Retina (tissue), 1 donor: ENCODE data around the gene RASGEF1C.

Experiments used
- DNase-seq: peaks from one replicate; pipeline ENCODE4 v3.0.0-alpha.2; 2016

The RASGEF1C gene

DNA sequence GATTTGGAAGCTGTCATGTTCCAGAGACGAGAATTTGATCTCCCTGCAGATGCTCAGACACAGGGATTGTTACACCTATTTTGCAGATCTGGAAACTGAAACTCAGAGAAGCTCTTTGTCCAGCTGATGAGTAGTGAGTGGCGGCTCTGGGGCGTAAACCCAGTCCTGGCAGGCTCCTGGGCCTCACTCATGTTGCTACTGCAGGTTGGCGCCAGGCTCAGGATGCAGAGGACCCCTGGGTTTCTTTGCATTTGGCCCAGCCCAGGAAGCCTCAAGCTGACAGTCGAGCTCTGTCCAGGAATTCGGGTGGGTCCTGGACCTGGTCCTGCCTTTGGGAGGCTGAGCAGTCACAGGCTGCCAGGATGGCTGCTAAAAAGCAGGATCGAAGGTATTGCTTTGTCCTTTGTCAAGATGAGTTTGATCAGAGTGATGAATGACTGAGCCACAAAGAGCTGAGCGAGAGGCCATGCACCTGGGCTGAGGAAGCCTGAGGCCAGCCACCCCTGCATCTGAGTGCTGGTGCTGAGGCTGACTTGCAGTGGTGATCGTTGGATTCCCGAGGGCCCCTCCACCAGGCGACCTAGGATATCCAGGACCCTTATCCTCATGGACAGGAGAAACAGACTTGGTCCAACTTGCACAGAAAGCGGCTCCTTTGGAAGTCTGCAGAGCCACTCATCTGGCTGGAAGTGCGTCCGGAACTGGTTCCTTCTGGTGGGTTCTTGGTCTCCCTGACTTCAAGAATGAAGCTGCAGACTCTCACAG, 129.1 kb downstream of the RASGEF1C start:
- no peak for DNase-seq

DNA sequence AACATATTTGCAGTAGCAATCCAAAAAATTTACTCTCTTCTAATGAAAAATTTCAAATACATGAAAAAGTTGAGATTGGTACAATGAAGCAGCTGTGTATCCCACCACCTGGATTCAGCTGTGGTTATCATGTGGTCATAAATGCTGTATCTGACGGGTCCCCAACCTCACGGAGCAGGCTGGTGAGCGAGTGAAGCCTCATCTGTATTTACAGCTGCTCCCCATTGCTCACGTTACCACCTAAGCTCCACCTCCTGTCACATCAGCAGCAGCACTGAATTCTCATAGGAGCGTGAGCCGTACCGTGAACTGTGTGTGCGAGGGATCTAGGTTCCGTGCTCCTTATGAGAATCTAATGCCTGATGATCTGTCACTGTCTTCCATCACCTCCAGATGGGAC, 130.7 kb downstream of the RASGEF1C start:
- DNase-seq: no peak

DNA sequence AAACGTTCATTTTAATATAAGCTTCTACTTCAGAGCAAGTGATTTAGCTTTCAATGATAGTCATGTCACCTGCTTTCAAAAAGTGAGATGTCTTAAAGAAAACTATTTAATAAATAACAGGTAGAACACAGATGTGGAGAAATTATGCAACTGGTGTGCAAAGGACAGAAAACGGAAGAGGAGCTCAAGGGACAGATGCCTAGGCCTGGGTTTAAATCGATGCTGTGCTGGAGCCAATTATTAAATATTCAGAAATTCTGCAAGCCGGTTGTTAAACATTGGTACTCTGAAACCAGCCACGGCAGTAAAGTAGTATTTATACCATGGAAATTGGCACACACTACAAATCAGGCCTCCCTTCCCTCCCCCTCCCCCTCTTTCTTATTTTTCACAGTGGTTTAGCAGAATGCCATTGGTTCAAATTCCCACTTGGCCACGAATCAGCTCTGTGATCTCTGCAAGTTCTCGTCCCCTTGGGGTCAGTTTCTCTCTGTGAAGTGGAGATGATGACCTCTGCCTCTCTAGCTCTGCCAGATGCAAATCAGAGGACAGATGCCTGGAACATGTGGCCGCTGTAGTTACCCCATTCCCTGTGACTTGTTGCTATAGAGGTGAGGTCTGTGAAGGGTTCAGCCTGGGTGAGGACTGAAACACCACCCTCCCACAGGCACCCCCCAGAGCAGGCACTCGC, 131.3 kb downstream of the RASGEF1C start:
- no peak for DNase-seq

DNA sequence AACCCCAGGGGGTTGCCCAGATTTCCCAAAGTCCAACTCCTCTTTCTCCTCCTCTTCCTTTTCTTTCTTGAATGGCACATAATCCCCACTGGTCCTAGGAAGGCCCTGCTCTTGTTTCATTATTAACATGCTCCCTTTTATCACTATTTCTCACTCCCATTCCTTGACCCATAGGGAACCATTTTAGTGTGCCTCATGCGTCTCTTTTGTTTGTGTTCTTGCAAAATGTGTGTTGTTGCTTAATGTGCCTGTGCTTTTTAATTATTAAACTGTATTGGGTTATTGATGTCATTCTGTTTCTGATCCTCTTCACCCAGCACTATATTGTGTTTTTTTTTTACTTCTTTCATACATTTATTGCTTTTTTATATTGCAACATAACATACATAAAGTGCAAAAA, 133.3 kb downstream of the RASGEF1C start:
- DNase-seq: no peak

DNA sequence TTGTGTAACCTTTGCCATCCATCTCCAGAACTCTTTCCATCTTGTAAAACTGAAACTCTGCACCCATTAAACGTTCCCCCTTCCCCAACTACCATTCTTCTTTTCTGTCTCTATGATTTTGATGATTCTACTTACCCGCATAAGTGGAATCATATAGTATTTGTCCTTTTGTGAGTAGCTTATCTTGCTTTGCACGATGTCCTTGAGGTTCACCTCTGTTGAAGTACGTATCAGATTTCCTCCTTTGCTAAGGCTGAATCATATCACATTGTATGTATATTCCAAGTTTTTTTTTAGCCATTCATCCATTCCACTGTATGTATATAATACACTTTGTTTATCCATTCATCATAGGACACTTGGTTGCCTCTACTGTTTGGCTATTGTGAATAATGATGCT, 134.5 kb downstream of the RASGEF1C start:
- no peak for DNase-seq

DNA sequence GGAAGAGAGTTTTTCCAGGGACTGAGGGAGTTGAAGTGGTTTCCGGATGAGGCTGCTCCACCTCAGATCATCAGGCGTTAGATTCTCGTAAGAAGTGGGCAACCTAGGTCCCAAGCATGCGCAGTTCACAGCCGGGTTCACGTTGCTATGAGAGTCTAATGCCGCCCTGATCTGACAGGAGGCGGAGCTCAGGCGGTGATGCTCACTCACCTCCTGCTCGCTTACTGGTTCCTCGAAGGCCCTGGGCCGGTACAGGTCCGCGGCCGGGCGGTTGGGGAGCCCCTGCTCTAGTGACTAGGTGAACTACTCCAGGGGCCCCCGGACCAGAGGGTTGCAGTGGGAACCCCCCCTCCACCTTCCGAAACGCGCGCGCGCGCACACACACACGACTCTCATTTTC, 136.5 kb downstream of the RASGEF1C start:
- no peak for DNase-seq

DNA sequence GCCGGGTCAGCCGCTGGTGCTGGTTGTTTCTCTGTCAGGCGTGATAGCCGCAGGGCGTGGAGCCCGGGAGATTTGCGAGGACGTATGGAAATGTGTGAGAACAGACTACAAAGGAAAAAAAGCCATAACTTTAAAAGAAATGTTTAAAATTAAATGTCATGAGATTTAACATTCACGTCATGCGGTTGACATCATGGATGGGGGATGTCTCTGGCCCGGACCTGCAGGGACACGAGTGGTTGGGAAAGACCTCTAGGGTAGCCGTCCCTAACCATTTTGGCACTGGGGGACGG, 136.8 kb downstream of the RASGEF1C start:
- DNase-seq: no peak

DNA sequence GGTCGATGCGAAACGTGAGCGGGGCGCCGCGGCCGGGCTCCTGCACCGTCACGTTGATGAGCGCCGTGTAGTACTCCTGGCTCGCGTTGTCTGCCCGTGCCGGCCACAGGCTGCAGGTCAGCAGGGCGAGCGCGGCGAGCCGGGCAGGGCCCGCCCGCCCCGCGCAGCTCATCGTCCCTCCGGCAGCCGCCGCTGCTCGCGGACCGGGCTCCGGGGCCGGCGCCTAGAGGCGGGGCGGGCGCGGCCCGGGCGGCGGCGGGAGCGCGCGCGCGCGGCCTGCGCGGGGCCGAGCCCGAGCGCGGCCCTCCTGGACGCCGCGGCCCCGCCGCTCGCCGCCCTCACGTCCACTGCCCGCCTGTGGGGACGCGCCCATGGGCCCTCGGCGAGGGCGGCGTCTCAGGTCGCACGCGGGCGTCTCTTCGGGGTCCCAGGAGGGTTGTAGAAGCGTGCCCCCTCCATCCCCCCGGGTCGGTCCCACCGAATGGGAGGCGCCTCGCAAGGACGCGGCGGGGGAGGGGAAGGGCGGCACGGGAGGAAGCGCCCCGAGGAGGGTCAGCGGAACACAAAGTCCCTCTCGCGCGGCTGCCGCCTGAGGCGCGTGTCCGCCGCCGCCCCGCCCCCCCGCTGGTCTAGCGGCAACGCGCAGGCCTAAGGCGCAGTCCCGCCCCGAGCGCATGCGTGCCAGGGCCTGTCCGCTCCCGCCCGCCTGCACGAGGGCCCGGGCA, 137.3 kb downstream of the RASGEF1C start, which contains the start of gene RNF130:
TSS of gene RNF130 (minus strand) at position 229 of the 725 bp plus-strand sequence. CDS start at position 172, 57 bp downstream.
- peak; percentile 98 for DNase-seq

DNA sequence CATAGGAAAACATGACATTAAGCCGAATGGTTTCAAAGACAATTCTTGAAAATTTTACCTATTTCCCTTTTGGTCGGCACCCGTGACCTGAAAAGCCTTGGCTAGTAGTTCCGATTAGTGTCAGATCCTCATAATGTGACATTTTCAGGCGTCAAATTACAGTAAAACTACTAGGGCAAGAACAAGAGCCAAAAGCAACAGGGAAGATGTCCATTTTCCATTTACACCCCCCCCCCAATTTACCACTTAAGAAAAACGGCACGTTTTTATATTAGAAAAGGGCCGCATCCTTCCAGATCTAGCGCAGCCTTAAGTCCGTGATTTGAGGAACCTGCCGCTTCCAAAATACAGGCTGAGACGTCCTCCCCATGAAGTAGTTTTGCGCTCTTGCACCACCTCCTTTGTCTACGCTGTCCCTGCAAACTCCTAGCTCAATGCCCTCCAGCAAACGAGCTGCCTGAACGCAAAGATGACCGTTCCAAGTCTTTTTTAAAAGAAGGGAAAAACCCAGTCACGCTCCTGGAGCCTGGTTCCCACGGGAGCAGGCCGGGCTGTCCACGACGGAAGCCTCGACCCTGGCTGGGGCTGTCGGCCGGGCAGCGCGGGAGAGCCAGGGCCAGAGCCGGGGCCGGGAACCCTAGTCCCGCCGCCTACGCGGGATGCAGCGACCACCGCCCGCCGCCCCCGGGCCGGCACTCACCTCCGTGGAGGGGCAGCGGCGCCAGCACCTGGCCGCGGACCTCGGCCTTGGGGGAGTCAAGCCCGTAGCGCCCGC, 138.1 kb downstream of the RASGEF1C start:
- DNase-seq: peak; percentile 88

DNA sequence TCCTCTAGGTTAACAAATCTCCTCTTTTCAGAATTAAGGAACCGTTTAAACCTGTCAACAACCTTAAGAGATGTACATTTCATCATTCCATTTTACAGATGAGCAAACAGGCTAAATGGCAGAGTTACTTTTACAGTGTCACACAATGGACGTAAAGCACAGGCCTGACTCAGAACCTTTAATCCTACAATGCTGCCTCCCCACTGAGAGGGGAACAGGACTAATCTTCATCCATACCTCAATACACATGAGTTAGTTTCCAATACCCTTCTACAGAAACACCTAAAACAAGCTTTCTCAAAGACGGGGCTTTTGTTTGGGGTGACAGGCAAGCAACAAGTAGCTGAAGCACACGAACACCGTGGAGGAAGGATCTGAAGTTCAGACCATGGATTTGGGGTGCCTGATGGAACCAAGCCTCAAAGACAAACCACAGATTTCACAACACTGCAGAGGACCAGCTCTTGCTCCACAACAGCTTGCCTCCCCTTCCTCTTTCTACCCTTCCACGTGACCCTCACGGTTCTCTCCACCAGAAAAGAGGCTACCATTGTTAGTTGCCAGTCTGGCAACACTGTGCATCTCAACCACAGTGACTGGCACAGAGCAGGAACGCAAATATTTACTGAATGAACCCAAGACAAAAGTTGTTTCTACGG, 139.3 kb downstream of the RASGEF1C start:
- peak; percentile 66 for DNase-seq

DNA sequence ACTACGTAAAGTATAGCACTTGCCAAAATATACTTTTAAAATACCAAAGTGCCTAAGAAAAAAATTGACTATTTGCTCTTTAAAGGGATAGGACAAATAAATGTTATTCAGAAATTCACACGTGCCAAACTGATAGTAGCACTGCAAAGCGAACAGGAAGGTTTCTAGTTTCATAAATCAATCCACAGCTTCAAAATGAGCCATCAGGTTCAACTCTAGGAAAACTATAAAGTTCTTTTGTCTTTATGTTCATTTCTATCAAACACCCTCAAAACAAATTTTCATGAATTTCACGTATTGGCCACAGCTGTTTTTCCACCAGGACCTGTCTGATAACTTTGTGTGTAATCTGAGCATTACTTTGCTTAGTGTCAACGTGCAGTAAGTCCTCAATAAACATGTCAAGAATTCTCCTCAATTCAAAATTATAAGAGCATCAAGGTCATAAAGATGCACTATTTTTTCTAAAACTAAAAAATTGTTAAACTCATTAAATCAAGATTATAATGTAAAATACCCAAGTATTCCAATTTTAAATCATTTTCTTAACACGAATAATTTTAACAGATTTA, 140.4 kb downstream of the RASGEF1C start:
- DNase-seq: no peak

DNA sequence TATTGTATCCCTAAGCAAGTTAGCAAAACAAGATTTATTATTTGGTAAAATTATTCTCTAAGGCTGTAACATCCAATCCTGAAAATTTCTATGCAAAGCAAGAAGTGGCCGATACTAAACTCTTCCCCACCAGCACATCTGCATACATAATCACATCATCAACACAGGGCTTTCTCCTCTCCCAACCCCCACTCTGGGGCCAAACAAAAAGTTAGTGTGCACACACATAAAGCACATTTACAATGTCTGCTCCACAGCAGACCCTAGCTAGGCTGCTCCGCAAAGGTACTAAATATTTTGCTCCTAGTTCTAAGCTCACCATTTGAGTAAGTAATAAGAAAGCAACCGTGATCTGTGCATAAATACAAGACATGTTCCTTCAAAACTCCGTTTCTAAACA, 141.0 kb downstream of the RASGEF1C start:
- DNase-seq: no peak

DNA sequence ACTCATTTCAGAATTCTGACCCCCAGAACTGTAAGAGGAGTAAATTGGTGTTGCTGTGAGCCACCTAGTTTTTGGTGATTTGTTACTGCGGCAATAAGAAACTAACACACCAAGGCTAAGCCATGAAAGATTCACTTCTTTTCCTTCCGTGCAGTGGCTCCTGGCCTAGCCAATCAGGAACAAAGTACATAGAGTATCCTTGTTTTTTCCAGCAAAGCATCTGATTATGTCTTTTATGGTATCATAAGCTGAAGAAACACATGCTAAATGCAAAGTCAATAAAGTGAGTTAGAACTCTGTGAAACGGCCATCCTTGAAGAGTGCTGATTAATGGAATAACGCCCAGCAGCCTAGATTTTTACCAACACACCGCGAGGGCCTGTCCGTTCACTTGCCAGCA, 148.8 kb downstream of the RASGEF1C start:
- DNase-seq: no peak

DNA sequence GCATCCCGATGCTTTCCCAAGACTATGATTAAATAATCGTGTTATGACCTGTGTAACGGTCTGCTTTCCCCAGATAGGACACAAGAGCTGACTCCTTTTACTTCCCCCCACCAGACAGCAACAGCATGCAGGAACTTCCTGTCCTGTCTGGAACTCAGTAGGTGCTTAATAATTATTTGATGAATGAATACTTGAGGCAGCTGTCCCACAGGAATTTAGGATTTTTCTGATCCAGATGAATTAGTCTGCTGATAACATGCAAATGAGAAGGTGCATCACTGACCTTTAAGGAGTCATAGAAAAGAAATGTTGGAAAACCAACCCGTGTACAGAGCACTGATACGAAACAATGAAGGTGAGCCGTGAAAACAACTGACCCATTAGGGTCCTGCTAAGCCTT, 149.7 kb downstream of the RASGEF1C start:
- DNase-seq: no peak

DNA sequence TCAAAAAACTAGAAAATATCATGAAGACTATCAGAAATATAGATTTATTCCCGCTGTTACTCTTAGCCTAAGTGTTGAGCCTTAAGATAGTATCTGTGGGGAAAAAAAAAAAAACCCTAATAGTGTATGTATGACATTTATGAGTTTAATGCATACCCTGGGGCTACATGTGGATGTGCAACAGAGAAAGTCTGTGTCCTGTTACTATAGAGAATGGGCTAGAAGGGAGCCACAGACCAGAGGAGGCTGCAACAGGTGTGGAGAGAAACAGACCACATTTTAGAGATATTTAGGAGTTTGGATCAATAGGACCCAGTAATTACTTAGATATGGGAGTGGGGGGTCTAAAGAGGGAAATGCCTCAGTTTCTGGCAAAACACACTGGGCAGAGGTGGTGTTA, 152.9 kb downstream of the RASGEF1C start:
- DNase-seq: no peak

DNA sequence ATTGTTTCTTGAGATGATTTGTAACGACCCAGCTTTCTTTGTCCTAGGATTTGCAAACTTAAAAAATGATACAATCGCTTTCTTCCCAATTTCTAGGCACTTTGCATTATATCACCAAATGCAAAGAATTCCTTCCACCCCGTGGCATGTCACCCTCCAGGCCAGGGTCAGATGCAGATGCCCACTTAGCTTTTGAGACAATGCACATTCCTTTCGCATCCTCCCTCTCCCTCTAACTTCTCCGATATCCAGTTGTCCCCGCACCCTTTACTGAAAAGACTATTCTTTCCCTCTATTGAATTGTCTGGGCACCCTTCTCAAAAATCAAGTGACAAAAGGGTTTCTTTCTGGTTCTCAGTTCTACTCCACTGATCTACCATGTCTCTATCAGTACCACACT, 154.8 kb downstream of the RASGEF1C start:
- DNase-seq: no peak

DNA sequence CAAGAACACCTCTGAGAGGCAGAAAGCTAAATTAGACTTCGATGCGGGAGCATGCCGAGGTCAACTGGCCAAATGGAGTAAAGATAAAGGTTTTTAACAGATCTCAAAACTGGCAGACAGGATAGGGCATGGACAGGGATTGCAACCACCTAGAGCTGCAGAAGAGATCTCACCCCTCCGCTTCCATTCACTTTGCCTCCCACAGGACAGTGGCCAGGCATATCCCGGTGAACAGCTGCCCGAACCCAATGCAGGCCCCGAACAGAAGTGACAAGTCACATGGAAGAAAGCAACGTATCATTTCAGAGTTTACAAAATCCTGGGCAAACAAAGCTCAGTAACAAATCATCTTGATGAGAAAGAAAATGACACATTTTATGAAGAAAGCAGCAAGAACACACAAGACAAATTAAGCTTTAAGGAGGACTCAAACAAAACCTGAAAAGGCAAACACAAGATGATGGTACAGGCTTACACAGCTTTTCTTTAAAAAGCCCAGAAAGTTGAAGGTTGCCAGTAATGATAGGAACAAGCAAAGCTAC, 155.9 kb downstream of the RASGEF1C start:
- DNase-seq: no peak

DNA sequence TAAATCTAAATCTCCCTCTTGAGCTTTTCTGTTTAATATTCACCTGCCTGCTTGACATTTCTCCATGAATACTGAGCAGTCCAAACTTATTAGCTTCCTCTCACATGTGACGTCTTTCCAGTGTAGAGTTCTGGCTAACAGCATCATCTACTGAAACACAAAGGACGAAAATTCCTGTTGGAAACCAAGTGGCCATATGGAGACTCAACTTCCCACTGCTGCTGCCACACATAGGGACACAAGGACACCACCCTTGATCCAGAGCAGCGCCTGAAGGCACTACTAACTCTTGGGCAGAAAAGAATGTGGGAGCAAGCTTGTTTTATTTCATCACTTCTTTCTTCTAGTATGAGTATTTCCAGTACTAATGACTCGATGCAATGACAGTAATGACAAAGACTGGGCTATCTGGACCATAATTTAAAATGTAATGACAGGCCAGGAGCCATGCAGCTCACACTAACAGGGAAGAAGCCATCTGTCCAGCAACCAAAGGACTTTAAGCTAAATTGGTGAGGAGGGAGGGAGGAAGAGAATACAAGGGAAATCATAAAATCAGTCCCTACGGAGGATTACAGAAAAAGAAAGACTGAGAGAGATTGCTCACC, 156.7 kb downstream of the RASGEF1C start:
- DNase-seq: no peak
